C4-2B (cell line): ENCODE measurements around the gene MRTFB.

Source experiments
- CTCF ChIP-seq: fragments of 450-650 bp; conservative IDR thresholded peaks from 2 replicates; pipeline ENCODE4 v1.5.1; 2017; ENCODE audit warnings: mild to moderate bottlenecking
- ZFX ChIP-seq: fragments of 450-650 bp; IDR thresholded peaks from 2 replicates; pipeline ENCODE4 v1.6.1; 2017

GRCh38 chr16:14187517-14188338 lies 116.6 kb downstream of the MRTFB start:
- no peak for TF ChIP-seq CTCF
- no peak for TF ChIP-seq ZFX
